ENCODE data around the gene MOBP.

DNA sequence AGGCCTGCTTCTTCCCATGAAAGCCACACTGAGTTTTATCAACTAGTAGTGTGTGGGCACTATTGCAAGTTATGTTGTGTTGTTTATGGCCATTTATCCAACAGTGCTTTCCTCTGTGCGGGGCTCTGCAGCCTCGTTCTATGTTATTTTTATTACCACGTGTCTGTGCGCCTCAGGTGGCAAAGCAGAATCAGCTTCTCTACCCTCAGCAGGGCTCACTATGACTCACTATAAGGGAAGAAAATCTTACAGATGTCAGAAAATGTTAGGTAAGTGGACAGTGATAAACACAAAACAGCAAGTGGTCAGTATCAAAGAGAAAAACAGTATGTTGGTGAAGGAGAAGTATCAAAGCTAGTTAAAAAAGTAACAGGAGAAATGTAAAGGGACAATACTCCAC lies 61.4 kb downstream of the MOBP start:
- TF ChIP-seq POLR2A (conservative IDR thresholded peaks at IDR 0.05) (no peak), ELF4 (CRISPR knock-in tag; IDR thresholded peaks at IDR 0.05) (no peak), TBL1XR1 (IDR thresholded peaks at IDR 0.05; ENCODE audit: low read length in 2 of 2) (no peak), SREBF2 (CRISPR knock-in tag; IDR thresholded peaks at IDR 0.05) (no peak), NFE2L1 (tag; IDR thresholded peaks at IDR 0.05; ENCODE audit: borderline replicate concordance, low read depth) (no peak), CHD4 (IDR thresholded peaks at IDR 0.05; ENCODE audit: insufficient read depth, insufficient replicate concordance, low read depth, low read length, poor library complexity, severe bottlenecking) (no peak), MXI1 (IDR thresholded peaks at IDR 0.05; ENCODE audit: low read depth, low read length) (no peak), BRD9 (IDR thresholded peaks at IDR 0.05; ENCODE audit: low read depth, partially characterized antibody) (no peak), SMAD3 (CRISPR knock-in tag; conservative IDR thresholded peaks at IDR 0.05) (no peak)
- TF ChIP-seq, protein P1, sequence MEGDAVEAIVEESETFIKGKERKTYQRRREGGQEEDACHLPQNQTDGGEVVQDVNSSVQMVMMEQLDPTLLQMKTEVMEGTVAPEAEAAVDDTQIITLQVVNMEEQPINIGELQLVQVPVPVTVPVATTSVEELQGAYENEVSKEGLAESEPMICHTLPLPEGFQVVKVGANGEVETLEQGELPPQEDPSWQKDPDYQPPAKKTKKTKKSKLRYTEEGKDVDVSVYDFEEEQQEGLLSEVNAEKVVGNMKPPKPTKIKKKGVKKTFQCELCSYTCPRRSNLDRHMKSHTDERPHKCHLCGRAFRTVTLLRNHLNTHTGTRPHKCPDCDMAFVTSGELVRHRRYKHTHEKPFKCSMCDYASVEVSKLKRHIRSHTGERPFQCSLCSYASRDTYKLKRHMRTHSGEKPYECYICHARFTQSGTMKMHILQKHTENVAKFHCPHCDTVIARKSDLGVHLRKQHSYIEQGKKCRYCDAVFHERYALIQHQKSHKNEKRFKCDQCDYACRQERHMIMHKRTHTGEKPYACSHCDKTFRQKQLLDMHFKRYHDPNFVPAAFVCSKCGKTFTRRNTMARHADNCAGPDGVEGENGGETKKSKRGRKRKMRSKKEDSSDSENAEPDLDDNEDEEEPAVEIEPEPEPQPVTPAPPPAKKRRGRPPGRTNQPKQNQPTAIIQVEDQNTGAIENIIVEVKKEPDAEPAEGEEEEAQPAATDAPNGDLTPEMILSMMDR (IDR thresholded peaks at IDR 0.05 in 2 of 3, conservative IDR thresholded peaks at IDR 0.05 in 1 of 3; ENCODE audit: insufficient read depth in 2 of 3, low read depth in 1 of 3, low read length in 3 of 3) = no peak
- TF ChIP-seq, protein P2, sequence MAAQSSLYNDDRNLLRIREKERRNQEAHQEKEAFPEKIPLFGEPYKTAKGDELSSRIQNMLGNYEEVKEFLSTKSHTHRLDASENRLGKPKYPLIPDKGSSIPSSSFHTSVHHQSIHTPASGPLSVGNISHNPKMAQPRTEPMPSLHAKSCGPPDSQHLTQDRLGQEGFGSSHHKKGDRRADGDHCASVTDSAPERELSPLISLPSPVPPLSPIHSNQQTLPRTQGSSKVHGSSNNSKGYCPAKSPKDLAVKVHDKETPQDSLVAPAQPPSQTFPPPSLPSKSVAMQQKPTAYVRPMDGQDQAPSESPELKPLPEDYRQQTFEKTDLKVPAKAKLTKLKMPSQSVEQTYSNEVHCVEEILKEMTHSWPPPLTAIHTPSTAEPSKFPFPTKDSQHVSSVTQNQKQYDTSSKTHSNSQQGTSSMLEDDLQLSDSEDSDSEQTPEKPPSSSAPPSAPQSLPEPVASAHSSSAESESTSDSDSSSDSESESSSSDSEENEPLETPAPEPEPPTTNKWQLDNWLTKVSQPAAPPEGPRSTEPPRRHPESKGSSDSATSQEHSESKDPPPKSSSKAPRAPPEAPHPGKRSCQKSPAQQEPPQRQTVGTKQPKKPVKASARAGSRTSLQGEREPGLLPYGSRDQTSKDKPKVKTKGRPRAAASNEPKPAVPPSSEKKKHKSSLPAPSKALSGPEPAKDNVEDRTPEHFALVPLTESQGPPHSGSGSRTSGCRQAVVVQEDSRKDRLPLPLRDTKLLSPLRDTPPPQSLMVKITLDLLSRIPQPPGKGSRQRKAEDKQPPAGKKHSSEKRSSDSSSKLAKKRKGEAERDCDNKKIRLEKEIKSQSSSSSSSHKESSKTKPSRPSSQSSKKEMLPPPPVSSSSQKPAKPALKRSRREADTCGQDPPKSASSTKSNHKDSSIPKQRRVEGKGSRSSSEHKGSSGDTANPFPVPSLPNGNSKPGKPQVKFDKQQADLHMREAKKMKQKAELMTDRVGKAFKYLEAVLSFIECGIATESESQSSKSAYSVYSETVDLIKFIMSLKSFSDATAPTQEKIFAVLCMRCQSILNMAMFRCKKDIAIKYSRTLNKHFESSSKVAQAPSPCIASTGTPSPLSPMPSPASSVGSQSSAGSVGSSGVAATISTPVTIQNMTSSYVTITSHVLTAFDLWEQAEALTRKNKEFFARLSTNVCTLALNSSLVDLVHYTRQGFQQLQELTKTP (IDR thresholded peaks at IDR 0.05; ENCODE audit: low read depth in 1 of 2, partially characterized antibody in 2 of 2) = no peak
- TF ChIP-seq, protein P3, sequence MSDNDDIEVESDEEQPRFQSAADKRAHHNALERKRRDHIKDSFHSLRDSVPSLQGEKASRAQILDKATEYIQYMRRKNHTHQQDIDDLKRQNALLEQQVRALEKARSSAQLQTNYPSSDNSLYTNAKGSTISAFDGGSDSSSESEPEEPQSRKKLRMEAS (CRISPR knock-in tag; IDR thresholded peaks at IDR 0.05) = no peak
- TF ChIP-seq, protein P4, sequence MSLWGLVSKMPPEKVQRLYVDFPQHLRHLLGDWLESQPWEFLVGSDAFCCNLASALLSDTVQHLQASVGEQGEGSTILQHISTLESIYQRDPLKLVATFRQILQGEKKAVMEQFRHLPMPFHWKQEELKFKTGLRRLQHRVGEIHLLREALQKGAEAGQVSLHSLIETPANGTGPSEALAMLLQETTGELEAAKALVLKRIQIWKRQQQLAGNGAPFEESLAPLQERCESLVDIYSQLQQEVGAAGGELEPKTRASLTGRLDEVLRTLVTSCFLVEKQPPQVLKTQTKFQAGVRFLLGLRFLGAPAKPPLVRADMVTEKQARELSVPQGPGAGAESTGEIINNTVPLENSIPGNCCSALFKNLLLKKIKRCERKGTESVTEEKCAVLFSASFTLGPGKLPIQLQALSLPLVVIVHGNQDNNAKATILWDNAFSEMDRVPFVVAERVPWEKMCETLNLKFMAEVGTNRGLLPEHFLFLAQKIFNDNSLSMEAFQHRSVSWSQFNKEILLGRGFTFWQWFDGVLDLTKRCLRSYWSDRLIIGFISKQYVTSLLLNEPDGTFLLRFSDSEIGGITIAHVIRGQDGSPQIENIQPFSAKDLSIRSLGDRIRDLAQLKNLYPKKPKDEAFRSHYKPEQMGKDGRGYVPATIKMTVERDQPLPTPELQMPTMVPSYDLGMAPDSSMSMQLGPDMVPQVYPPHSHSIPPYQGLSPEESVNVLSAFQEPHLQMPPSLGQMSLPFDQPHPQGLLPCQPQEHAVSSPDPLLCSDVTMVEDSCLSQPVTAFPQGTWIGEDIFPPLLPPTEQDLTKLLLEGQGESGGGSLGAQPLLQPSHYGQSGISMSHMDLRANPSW (CRISPR knock-in tag; IDR thresholded peaks at IDR 0.05) = no peak
- TF ChIP-seq, protein P5, sequence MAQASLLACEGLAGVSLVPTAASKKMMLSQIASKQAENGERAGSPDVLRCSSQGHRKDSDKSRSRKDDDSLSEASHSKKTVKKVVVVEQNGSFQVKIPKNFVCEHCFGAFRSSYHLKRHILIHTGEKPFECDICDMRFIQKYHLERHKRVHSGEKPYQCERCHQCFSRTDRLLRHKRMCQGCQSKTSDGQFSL (CRISPR knock-in tag; IDR thresholded peaks at IDR 0.05) = no peak
- TF ChIP-seq, protein P5 (tag; IDR thresholded peaks at IDR 0.05) = no peak

All from K562 (cell line).